BE2C (cell line): ENCODE data around the gene PHLPP2.

ENCODE experiments used
- DNase-seq: peaks from one replicate; pipeline ENCODE4 v3.0.0-alpha.2; 2020
- H3K27me3 ChIP-seq: fragments of 250-450 bp; sonication (Bioruptor Pico); 2 replicates; pipeline ENCODE4 v1.5.1; 2020; ENCODE audit warnings: mild to moderate bottlenecking
- H3K36me3 ChIP-seq: fragments of 250-450 bp; sonication (Bioruptor Pico); 2 replicates; pipeline ENCODE4 v1.5.1; 2020; ENCODE audit warnings: mild to moderate bottlenecking
- H3K4me1 ChIP-seq: fragments of 250-450 bp; sonication (Bioruptor Pico); 2 replicates; pipeline ENCODE4 v1.5.1; 2020
- H3K4me3 ChIP-seq: 2 replicates; pipeline ENCODE4 v1.5.1; 2011; ENCODE audit warnings: low read depth, low read length
- H3K9me3 ChIP-seq: fragments of 250-450 bp; sonication (Bioruptor Pico); 2 replicates; pipeline ENCODE4 v1.5.1; 2020
- TF ChIP-seq, protein P1 (sequence below): IDR thresholded peaks from 2 replicates; pipeline ENCODE4 v1.5.1; 2012; ENCODE audit warnings: mild to moderate bottlenecking, low read depth, low read length

Gene PHLPP2

DNA sequence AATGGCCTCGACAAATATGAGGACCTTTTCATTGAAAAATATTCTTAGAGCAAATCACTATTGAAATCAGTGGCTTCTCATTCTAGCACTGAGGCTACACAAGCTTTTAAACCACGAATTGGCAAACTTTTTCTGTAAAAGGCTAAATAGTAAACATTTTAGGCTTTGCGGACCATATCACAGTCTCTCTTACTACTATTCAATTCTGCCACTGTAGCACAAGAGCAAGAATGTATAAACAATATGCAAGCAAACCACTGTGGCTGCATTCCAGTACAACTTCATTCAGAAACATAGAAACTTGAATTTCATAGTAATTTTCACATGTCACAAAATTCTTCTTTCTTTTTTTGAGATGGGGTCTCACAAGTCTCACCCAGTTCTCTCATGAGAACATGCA, 49.1 kb downstream of the PHLPP2 start:
- H3K27me3 ChIP-seq, result no peaks in the 10 kb centered on the region
- H3K4me1 ChIP-seq, result no peaks in the 10 kb centered on the region
- H3K9me3 ChIP-seq, result no peaks in the 10 kb centered on the region
- TF ChIP-seq, protein P1, sequence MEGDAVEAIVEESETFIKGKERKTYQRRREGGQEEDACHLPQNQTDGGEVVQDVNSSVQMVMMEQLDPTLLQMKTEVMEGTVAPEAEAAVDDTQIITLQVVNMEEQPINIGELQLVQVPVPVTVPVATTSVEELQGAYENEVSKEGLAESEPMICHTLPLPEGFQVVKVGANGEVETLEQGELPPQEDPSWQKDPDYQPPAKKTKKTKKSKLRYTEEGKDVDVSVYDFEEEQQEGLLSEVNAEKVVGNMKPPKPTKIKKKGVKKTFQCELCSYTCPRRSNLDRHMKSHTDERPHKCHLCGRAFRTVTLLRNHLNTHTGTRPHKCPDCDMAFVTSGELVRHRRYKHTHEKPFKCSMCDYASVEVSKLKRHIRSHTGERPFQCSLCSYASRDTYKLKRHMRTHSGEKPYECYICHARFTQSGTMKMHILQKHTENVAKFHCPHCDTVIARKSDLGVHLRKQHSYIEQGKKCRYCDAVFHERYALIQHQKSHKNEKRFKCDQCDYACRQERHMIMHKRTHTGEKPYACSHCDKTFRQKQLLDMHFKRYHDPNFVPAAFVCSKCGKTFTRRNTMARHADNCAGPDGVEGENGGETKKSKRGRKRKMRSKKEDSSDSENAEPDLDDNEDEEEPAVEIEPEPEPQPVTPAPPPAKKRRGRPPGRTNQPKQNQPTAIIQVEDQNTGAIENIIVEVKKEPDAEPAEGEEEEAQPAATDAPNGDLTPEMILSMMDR, result no peak
- H3K4me3 ChIP-seq, result no peak overlapping the region
- no peak for DNase-seq
- peaks cover 2% of the 10 kb centered on the region; the same call in 1 of the 2 replicates for H3K36me3 ChIP-seq

DNA sequence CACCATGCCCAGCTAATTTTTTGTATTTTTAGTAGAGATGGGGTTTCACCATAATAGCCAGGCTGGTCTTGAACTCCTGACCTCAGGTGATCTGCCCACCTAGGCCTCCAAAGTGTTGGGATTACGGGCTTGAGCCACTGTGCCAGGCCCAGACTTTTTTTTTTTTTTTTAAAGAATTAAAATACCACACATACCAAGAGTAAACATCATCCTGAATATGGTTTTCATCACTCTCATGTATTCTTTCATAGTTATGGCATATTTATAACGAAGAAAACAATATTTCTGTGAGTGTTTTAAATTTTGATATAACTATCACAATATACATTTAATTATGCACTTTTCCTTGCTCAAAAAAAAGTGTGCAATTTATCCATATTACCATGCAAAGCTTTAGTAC, 50.3 kb downstream of the PHLPP2 start:
- TF ChIP-seq, protein P1, result no peak
- peaks cover 6% of the 10 kb centered on the region; the same call in 1 of the 2 replicates for H3K36me3 ChIP-seq
- H3K9me3 ChIP-seq, result no peaks in the 10 kb centered on the region

DNA sequence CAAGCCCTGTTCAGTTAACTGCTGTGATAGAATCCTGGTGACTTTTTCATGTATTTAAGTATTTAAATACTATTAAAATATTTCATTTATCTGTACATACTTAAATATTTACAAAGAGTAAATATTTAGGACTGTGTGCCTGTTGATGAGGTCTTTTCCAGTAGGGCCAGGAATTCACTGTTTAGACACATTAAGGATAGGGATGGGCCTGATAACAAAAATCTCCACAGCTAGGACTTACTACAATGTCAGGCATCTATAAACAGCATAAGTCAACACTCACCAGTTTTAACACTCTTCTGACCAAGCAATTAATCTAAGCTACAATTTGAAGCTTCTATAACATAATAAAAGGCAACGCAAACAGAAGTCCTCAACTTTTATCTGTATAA, 50.9 kb downstream of the PHLPP2 start:
- Histone ChIP-seq H3K4me3 (no peak overlapping the region), H3K36me3 (peaks cover 10% of the 10 kb centered on the region; the same call in 1 of the 2 replicates), H3K9me3 (no peaks in the 10 kb centered on the region), H3K27me3 (no peaks in the 10 kb centered on the region), H3K4me1 (no peaks in the 10 kb centered on the region)
- TF ChIP-seq, protein P1, result no peak
- DNase-seq, result no peak

More for the DNA sequence above, 50.3 kb downstream of the PHLPP2 start:
- DNase-seq, result no peak
- Histone ChIP-seq H3K27me3 (no peaks in the 10 kb centered on the region), H3K4me1 (no peaks in the 10 kb centered on the region), H3K4me3 (no peak overlapping the region)

DNA sequence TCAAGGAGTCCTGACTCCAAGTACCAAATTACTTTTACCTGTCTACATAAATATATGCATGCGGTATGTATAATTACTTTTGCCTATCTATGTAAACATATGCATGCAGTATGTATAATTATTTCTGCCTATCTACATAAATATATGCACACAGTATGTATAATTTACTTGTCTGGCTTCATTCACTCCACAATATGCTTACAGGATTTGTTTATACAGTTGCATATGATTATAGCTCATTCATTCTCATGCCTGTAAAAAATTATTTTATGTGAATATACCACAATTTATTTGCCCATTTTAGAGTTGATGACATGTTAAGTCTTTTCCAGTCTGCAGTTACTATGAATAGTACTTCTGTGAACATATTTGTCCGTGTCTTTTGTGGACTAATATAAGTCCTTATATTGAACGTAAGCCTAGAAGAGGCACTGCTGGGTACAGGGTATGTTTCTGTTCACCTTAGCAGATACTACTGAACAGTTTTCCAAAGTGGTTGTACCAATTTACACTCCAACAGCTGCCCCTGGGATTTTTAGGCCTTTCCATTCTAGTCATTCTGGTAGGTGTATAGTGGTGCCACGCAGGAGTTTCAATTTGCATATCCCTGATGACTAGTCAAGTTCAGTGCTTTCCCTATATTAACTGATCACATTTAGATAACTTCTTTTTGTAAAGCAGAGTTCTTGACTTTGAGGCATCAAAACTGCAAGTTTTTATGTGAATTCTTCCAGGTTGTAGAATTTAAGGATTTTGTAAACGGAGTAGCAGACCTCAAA, 51.5 kb downstream of the PHLPP2 start:
- Histone ChIP-seq H3K4me3 (no peak overlapping the region), H3K36me3 (peaks cover 11% of the 10 kb centered on the region), H3K27me3 (no peaks in the 10 kb centered on the region), H3K4me1 (no peaks in the 10 kb centered on the region), H3K9me3 (no peaks in the 10 kb centered on the region)
- no peak for DNase-seq
- TF ChIP-seq, protein P1, result no peak

DNA sequence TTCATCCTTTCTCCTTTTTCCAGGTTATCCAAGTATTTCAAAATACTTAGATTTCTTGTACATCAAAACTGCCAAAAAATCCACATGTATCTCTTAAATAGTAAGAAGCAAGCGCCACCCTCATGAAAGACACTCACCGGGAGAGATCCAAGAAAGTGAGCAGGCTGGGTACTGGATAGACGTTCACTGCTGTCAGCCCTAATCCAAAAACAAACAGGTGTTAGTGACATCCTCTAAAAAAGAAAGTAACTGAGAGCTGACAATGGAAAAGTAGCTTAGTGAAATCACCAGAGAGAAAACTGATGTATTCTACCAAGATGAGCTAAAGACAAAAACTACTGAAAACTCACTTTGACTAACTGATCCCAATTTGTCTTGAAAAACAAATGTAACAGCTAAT, 52.4 kb downstream of the PHLPP2 start:
- no peak for DNase-seq
- Histone ChIP-seq H3K4me3 (no peak overlapping the region), H3K4me1 (no peaks in the 10 kb centered on the region), H3K9me3 (no peaks in the 10 kb centered on the region), H3K36me3 (peaks cover 16% of the 10 kb centered on the region), H3K27me3 (no peaks in the 10 kb centered on the region)
- TF ChIP-seq, protein P1, result no peak

DNA sequence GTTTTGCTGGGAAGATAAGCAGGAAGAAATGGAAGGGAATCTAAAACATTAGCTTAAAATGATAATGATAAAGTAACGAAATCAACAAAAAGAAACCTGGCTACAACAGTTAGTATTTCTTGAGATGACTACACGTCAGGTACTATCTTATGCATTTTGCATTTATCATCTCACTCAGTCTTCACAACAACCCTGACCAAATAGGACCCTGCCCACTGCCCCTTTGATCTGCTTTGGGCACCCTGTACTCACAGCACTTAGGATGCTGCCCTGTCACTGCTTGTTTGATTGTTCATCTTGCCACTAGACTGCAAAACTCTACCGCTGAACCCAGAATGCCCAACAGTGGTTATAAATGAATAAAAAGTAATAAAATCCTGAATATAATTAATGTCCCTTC, 53.3 kb downstream of the PHLPP2 start:
- TF ChIP-seq, protein P1, result no peak
- peaks cover 23% of the 10 kb centered on the region for H3K36me3 ChIP-seq
- H3K9me3 ChIP-seq, result no peaks in the 10 kb centered on the region
- H3K4me1 ChIP-seq, result no peaks in the 10 kb centered on the region
- H3K27me3 ChIP-seq, result no peaks in the 10 kb centered on the region
- H3K4me3 ChIP-seq, result no peak overlapping the region
- no peak for DNase-seq
